Activated naive CD8-positive, alpha-beta T cell treated with anti-CD3 and anti-CD28 coated beads, Interleukin-2, amount 50 U/mL, for 16 hours (primary cell): ENCODE data around the gene L3MBTL4.
"Not testable (repeated sequence)": the region's sequence is repeated elsewhere in the genome, so short reads cannot be mapped to it uniquely, and the experiment has no call there.

ENCODE experiments used
- DNase-seq: peaks from one replicate; pipeline ENCODE4 v3.0.0-alpha.2; 2020; ENCODE audit warnings: low read depth, low spot score

The L3MBTL4 gene

DNA sequence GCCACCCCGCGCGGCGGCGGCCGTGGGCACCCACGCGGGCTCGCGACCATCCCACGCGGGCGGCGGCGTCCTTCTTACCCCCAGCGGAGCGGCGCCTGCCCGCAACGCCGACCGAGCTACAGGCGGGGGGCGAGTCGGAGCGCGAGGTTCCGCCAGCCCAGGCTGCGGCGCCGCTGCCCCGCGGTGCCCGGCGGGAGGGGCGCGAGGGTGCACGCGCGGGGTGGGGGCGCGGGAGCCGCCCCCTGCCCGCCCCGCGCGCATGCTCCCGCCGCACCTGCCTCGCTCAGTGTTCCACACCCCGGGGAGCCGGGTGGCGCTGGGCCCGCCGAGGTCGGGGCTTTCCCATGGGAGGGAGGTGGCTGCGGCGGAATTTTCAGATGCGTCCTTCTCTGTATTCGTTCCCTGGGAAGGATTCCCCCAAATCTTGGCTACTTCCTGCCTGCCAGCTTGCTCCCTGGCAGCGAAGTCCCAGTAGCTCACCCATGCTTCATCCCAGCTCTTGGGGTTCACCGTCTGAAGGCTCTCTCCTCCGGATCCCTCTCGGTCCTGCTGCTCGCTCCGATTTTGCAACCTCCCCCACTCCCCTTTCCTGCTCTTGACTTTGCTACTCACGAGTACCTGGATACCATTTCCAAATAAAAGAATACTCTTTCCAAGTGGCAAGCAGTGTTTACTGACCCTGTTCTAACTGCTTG, at the start of gene L3MBTL4:
L3MBTL4 (minus strand) TSS at position 189 of the 695 bp plus-strand sequence. CDS start 103,286 bp downstream, outside the sequence.
- DNase-seq = no peak

GRCh38 chr18:6452194-6452593, 37.5 kb upstream of the L3MBTL4 start:
- no peak for DNase-seq

DNA sequence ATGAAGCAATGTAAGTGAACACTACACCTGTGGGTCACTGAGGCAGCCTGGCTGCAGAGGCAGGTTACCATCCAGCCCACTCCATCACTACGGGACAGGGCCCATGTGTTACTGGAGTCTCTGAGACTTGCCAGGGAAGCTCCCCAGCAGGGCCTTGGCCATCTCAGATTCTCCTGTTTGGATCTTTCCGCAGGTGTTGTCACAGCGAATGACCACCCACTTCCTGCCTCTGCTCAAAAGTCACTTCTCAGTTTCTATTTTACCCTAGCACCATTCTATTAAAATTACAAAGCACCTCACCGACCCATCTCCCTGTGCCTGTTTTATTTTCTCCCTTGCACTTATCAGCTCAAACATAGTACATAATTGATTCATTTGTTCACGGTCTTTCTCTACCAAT, 34.5 kb upstream of the L3MBTL4 start:
- DNase-seq = no peak

DNA sequence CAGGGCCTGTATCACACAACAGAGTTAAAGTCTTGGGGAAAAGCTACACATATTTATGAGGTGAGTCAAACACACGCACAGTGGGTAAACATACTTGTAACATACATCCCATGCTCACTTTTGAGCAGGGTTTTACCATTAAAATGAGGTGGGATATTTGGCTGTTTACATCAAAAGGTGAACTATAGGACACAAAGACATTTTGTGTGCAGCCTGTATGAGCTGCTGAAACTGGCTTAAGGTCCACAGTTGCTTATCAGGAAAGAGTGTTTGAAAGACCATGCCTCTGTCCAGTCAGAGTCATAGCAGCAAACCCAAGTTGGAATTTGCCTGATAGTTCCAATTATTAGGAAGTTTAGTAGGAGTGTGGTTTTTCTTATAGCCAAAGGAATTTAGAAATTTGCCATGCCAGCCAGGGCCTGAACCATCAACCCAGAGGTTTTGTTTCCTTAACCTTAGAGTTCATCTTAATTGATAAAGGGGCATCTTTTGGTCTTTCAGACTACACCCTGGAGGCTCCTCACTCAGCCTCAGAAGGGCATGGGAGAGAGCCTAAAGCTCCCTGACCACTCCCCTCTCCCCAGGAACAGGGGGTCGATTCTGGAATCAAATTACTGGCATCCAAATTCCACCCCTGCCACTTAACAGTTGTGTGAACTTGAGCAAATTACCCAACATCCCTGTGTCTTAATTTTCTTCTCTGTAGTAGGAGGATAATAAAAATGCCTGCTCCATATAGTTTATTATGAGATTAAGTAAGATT, 29.9 kb upstream of the L3MBTL4 start:
- no peak for DNase-seq

GRCh38 chr18:6441200-6441599, 26.5 kb upstream of the L3MBTL4 start:
- no peak for DNase-seq

DNA sequence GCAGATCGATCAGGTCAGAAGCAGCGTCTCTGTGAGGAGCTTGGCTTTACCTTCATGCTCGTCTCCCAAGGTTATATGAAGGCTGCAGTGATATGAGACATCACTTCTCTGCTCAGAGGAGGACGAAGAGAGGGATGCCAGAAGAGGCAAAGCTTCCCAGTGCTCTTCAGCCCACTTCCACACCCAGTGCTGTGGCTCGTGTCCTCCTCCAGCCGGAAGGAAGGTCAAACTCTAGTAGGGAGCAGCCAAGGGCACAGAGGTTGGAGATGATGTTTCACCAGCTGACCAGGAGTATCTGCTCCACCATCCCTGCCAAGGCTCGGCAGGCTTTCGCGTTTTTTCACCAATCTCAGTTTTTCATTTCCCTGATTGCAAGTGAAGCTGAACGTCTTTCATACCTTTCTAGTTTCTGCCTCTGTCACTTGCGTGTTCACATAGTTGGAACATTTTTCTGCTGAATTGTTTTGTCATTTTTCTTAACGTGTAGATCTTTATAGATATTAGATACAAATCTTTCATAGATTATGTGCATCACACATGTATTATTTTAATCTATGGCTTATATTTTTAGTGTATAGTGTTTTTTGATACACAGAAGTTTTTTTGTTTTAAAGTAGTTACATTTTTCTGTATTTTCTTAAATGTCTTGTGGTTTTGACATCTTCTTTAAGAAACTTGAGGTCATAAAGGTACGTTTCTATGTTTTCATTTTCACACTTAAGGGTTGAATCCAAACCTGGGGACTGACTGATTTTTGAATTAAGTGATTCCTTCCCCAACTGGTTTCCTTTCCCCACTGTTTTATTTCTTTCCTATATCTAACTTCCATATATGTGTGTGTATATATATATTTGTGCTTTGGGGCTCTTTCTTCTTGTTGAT, 23.5 kb upstream of the L3MBTL4 start:
- no peak for DNase-seq

GRCh38 chr18:6435731-6436130, 21.0 kb upstream of the L3MBTL4 start:
- DNase-seq = no peak

- DNase-seq = no peak
Measured at GRCh38 chr18:6434987-6435709, 20.4 kb upstream of the L3MBTL4 start.

DNA sequence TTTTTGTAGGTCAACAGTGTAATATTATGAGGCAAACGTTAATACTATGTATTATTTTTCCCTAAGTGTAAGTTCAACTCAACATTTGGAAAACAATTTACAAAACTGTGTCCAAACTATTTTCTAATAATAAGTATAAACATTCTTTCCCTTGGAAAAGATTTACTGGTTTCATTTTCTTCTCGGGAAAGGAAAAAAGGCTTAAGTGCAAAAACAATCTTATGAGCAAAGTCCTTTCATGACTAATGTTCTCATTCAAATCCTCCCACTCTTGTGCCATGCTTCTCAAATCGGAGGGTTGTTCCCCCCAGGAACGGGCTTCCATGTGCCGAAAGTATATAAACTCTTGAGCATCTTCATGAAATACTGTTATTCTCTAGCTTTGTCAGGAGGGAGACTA, 19.8 kb upstream of the L3MBTL4 start:
- DNase-seq = no peak

GRCh38 chr18:6431659-6432318, 17.1 kb upstream of the L3MBTL4 start:
- DNase-seq = no peak

DNA sequence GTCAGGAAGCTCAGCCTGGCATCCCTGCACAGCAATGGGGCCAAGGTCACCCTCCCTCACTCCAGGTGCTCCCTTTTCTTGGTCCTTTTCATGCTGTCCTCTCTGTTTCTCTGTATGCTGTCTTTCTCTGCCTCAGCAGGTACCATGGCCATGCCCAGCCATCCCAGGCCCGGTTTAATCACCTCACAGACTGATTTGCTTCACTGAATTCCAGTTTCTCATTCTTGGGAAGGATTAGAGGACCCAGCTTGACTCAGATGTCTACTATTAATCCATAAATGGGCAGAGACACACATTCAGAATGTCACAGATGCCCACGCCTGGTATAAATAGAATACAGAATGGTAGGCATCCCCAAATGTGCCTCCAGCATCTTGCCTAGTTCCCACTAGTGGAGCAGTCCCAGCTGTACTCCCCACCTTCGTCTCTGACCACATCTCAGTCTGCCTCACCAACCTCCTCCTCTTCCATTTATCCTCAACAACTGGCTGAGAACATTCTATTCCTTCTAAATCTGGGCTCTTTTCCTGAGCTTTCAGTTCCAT, 14.2 kb upstream of the L3MBTL4 start:
- no peak for DNase-seq

DNA sequence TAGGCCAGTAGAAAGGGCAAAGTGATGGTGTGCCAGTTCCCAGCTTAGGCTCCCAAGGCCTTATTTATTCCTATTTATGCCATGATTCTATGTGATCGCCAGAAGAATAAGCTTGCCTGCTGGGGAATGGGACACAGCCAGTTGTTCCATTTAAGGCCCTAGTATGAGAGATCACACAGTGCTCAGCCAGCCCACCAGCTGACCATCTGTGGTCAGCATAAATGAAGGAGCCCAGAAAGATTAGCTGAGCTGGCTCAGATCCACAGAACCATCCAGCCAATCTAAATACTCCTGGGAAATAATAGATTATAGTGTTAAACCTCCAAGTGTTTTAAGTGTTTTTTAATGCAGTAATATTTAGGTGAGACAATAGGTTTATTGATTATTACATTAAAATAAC, 12.6 kb upstream of the L3MBTL4 start:
- no peak for DNase-seq

DNA sequence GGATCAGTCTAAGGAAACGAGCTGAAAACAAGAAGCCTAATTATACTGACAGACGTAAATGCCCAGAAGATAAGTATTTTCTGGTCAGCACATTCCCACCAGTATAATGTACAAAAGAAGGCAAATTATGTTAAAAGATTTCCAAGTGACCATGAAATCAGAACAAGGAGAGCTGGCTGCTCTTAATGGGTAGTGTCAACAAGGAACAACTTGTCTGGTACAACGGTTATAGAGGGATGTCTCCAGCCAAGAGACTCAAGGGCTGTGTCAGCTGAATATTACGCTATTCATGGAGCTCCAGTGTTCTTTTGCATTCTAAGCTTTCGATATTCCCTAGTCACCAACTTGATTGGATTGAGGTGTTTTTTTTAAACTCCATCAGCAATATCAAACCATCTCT, 8.6 kb upstream of the L3MBTL4 start:
- DNase-seq = no peak

DNA sequence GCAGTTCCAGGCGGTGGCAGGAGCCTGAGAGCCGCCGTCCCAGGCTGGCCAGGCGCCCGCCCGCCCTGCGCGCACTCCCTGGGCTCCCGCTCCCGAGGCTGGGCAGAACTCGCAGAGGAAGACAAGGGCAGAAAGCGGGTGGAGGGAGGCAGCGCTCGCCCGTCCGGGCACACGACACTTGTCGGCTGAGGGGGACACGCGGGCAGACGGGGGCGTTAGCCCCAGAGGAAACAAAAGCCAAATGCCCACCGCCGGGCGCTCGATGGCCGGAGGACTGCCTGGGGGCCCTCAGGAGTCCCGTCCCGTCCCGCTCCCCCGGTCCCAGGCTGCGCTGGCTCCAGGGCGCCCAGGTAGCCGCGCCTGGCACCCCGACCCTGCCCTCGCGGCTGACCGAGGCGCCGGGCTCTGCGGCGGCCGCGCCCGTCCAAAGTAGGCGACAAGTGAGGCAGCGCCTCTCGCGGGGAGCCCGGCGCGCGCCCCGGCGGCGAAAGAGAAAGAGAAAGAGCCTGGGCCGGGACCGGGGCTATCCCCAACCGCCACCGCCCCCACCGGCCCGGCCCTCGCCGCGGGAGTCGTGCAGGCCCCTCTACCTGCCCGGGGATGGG, 491 bp downstream of the L3MBTL4 start:
- no peak for DNase-seq

DNA sequence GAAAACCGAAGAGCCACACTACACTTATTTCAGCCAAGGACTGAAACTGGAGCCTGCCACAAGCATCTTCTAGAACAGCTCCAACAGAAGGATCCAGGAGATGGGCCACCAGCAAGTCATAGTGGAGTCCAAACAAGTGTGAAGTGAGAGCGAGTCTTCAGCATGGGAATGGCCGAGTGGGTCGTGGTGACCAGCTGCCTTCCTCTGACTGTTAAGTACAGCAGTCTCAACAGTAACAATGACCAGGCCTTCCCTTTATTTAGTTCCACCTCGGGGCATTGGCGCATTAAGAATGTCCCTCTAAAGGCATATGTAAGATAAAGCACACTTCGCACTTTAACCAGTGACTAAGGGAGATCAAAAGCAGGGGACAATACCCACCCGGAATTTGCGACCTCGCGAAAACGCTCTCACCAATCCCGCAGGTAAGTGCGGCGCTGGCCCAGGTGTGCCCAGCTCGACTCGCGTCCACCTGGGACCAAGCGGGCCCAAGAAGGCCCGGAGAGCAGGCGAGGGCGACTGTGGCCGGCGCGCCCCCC, 1.1 kb downstream of the L3MBTL4 start:
- no peak for DNase-seq

DNA sequence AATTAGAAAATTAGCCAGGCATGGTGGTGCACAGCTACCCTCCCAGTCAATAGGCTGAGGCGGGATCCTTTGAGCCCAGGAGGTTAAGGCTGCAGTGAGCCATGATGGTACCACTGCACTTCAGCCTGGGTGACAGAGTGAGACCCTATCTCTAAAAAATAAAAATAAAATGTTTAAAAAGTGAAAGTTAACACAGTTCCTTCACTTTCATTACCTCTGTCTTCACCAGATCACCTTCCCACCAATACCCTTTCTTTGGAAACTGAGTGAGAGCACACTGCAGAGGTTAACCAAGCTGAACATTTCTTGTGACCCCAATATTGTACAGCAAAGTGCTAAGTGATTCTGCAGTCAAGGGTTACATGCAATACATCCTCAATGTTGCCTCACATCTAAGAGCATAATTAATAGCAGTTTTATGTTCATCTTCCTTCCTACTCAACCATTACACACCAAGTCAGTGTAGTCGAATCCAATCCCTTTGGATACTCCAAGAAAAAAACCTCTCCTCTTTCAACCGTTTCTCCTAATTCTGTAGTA, 1.7 kb downstream of the L3MBTL4 start:
- DNase-seq = no peak

DNA sequence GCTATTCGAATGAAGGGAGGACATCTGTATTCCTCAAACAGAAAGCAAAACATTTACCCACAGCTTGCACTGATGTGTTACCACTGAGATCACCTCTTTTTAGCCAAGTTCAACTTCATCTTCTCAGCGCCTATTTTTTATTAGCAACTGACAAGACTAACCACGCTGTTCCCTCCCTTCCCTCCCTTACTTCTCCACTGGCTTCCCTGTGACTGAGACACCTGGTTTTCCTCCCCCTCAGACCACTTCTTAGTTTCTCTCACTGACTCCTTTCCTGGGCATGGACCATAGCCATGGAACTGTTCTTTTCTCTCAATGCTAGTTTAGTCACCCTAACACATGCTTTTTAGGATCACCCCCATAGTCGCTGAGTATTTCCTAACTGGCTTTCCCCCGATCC, 3.3 kb downstream of the L3MBTL4 start:
- DNase-seq = no peak

- DNase-seq = no peak
Measured at GRCh38 chr18:6409933-6410332, 4.8 kb downstream of the L3MBTL4 start.

- not testable (repeated sequence) for DNase-seq
Measured at GRCh38 chr18:6408543-6408942, 6.2 kb downstream of the L3MBTL4 start.
